Heart left ventricle (tissue), 16 donors: ENCODE results near the gene NFS1. TPM values are rescaled to one million over a fixed set of nuclear protein-coding genes. Genes with fewer than 3 reads are reported as not detected.

Experiments used
- ATAC-seq, 4 donors: fragments of 200-7000 bp; cut with Tn5 transposase; one replicate each; pipeline ENCODE4 v1.9.1; 2020 to 2022; ENCODE audit warnings: moderate library complexity in 4 of 4, mild to moderate bottlenecking in 3 of 4, moderate number of reproducible peaks in 1 of 4
- DNase-seq, 5 donors: peaks; one replicate each; pipeline ENCODE4 v3.0.0-alpha.2; 2020
- H3K27ac ChIP-seq, 12 donors: fragments of 200-600 bp; sonication (generic) in 4 of 12; one replicate each; pipeline versions ENCODE4 v1.5.0 to v1.8.0; 2016 to 2022; ENCODE audit warnings: mild to moderate bottlenecking in 2 of 12
- H3K27me3 ChIP-seq, 9 donors: fragments of 200-600 bp; sonication (generic) in 2 of 9; one replicate each; pipeline versions ENCODE4 v1.5.1 to v1.8.0; 2016 to 2022; ENCODE audit warnings: mild to moderate bottlenecking in 3 of 9
- H3K36me3 ChIP-seq, 9 donors: fragments of 200-600 bp; sonication (generic) in 2 of 9; one replicate each; pipeline versions ENCODE4 v1.5.0 to v1.8.0; 2018 to 2022; ENCODE audit warnings: mild to moderate bottlenecking in 2 of 9
- H3K4me1 ChIP-seq, 12 donors: fragments of 200-600 bp; sonication (generic) in 4 of 12; one replicate each; pipeline versions ENCODE4 v1.5.0 to v1.8.0; 2016 to 2022; ENCODE audit warnings: mild to moderate bottlenecking in 3 of 12
- H3K4me3 ChIP-seq, 12 donors: fragments of 200-600 bp; sonication (generic) in 4 of 12; one replicate each; pipeline versions ENCODE4 v1.5.0 to v1.8.0; 2017 to 2022; ENCODE audit warnings: mild to moderate bottlenecking in 9 of 12, moderate library complexity in 4 of 12
- H3K9me3 ChIP-seq, 12 donors: fragments of 200-600 bp; sonication (generic) in 4 of 12; one replicate each; pipeline versions ENCODE4 v1.5.0 to v1.8.0; 2016 to 2022; ENCODE audit warnings: mild to moderate bottlenecking in 1 of 12
- POLR2A ChIP-seq, 2 donors: fragments of 450-650 bp; IDR thresholded peaks; one replicate each; pipeline ENCODE4 v1.6.1; 2017; ENCODE audit warnings: antibody characterized with exemption in 2 of 2, mild to moderate bottlenecking in 2 of 2, moderate library complexity in 2 of 2
- WGBS, 4 donors: extraction: QIAGEN DNeasy Blood & Tissue Kit in 2 of 4; methylation state at CpG; one replicate each; pipeline versions ENCODE4 v1.1.5 to v1.1.7; 2013 to 2018; 5-methylcytosine and 5-hydroxymethylcytosine counted together
- intact Hi-C, 10 donors: fragments of 100-400 bp; cut with DNase I; formaldehyde crosslinking; loops; one replicate each; pipeline versions ENCODE4 v1.11.1 to v1.14.2; 2022
- polyA plus RNA-seq, 2 donors: library from polyadenylated mRNA; stranded (reverse); fragments of 200-250 nt; gene quantifications; one replicate each; pipeline ENCODE4 v1.2.3, GENCODE V29; 2013
- total RNA-seq, 9 donors: library from RNA; depleted of rRNA in 2 of 9; stranded (reverse); fragments of >200 nt in 2 of 9; fragmentation: NEBNext Ultra II Directional in 3 of 9; extraction: Animal tissue kit (Norgen Biotek cat#: 25700) in 3 of 9; gene quantifications; one replicate each; pipeline versions ENCODE4 v1.1.0 to v1.2.4, GENCODE V29; 2016 to 2023
- TF ChIP-seq, protein P1 (sequence below), 12 donors: fragments of 200-600 bp; sonication (generic) in 4 of 12; IDR thresholded peaks; one replicate each; pipeline versions ENCODE4 v1.5.0 to v1.8.0; 2018 to 2022; ENCODE audit warnings: antibody characterized with exemption in 12 of 12, mild to moderate bottlenecking in 5 of 12
- donor health status: ischemic (EF 13 %, LVEDD 7.1; RV severe dilation, severe dysfunction).
- donor health status: healthy with polysubstance abuse.
- donor health status: DM: no; HTN: yes; CAD: no.
- donor health status: DM: no; HTN: no; CAD: no.
- donor health status: ischemic (EF 25% LVEDD 6.9; RV normal size, moderate dysfunction).
- donor health status: ischemic (EF 25% LVEDD 5.7; RV mildly dilated, moderate dysfunction).
- donor health status: healthy.
- donor health status: DM: yes; HTN: yes; CAD: no.
- donor health status: ischemic (EF 35%, LVEDD 5.7; RV mildly dilated, moderate dysfunction).
- donor health status: nonischemic (EF 11% LVEDD 7.7; RV severe dilation, severe dysfunction).
- donor health status: DM: yes; HTN: yes; CAD: no.
- donor health status: PGD.
- donor health status: ischemic (EF 29% LVEDD 5.4; RV normal size, mild dysfunction).
- donor health status: nonischemic (EF 23%, LVEDD 6.1; RV moderate dilation, normal function).

NFS1 gene
- total and polyA plus RNA-seq, 11 donors: 27.4 to 67.5 (median 58.3) TPM

DNA sequence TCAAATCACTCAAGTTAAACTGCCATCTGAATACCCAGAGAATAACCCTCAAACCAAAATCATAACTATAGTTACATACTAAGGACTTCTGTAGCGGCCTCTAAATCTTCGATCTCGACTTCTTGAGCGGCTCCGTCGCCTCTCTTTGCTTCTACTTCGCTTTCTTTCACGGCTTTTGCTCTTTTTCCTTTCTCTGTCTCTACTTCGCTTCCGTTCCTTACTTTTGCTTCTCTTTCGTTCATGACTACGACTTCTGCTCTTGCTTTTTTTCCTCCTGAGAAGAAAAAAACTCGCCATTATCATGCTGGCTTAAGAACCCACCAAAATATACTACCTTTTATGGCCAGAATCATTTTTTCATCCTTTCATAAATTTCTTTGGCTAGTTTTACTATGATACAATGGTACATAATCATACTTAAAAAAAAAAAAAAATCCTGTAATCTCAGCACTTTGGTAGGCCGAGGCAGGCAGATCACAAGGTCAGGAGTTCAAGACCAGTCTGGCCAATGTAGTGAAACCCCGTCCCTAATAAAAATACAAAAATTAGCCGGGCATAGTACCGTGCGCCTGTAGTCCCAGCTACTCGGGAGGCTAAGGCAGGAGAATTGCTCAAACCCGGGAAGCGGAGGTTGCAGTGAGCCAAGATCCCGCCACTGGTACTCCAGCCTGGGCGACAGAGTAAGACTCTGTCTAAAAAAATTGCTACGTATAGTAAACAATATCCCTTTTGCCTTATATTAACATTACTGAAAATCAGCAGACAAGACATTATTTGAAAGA is 32.9 kb upstream of the NFS1 start:
- Histone ChIP-seq H3K27me3 (no peaks in the 10 kb centered on the region), H3K27ac (no peak overlapping the region), H3K36me3 (peaks cover 0 to 100% (median 100%) of the 10 kb centered on the region in 9 donors), H3K9me3 (no peaks in the 10 kb centered on the region), H3K4me3 (no peak overlapping the region), H3K4me1 (peaks cover 22 to 84% (median 72%) of the 10 kb centered on the region in 12 donors)
- DNase-seq (no peak), ATAC-seq (no peak)
- intact Hi-C loops: loop anchor here in 4 of 10 donors (1.0 to 10.0 kb wide), 2 partner anchors 19 to 153 kb away; no protein-coding TSS in a partner anchor
- no peak for TF ChIP-seq POLR2A (IDR thresholded peaks at IDR 0.05)
- TF ChIP-seq, protein P1, sequence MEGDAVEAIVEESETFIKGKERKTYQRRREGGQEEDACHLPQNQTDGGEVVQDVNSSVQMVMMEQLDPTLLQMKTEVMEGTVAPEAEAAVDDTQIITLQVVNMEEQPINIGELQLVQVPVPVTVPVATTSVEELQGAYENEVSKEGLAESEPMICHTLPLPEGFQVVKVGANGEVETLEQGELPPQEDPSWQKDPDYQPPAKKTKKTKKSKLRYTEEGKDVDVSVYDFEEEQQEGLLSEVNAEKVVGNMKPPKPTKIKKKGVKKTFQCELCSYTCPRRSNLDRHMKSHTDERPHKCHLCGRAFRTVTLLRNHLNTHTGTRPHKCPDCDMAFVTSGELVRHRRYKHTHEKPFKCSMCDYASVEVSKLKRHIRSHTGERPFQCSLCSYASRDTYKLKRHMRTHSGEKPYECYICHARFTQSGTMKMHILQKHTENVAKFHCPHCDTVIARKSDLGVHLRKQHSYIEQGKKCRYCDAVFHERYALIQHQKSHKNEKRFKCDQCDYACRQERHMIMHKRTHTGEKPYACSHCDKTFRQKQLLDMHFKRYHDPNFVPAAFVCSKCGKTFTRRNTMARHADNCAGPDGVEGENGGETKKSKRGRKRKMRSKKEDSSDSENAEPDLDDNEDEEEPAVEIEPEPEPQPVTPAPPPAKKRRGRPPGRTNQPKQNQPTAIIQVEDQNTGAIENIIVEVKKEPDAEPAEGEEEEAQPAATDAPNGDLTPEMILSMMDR (IDR thresholded peaks at IDR 0.05): no peak
- WGBS, 4 donors: 76 to 87% (median 81%) methylated on average over 24 of the region's 24 CpGs

DNA sequence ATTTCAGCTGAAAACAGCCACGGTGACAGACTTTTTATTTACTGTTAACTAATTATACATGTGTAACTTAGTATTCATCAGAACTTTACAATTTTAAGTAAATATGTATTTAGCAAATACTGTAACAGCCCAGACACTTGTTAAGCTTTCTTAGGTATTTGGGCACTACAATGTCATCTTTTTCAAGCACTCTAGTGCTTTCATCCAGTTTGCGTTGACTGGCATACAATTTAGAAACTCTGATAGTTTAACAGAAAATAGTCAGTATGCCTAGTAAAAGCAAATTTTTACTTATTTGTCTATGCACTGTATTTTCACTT is 32.3 kb upstream of the NFS1 start:
- intact Hi-C loops: loop anchor here in 3 of 10 donors (10.0 kb wide), 1 partner anchor 153 kb away; no protein-coding TSS in a partner anchor
- WGBS, 4 donors: 48 to 58% (median 54%) methylated on average over 2 of the region's 2 CpGs
- no peaks in the 10 kb centered on the region for H3K9me3 ChIP-seq
- H3K4me1 ChIP-seq: peaks cover 21 to 80% (median 69%) of the 10 kb centered on the region in 12 donors
- H3K4me3 ChIP-seq: no peak overlapping the region
- H3K36me3 ChIP-seq: peaks cover 0 to 100% (median 100%) of the 10 kb centered on the region in 9 donors
- TF ChIP-seq, protein P1 (IDR thresholded peaks at IDR 0.05): no peak
- TF ChIP-seq POLR2A (IDR thresholded peaks at IDR 0.05): no peak
- H3K27ac ChIP-seq: no peak overlapping the region
- DNase-seq (no peak), ATAC-seq (no peak)
- no peaks in the 10 kb centered on the region for H3K27me3 ChIP-seq

DNA sequence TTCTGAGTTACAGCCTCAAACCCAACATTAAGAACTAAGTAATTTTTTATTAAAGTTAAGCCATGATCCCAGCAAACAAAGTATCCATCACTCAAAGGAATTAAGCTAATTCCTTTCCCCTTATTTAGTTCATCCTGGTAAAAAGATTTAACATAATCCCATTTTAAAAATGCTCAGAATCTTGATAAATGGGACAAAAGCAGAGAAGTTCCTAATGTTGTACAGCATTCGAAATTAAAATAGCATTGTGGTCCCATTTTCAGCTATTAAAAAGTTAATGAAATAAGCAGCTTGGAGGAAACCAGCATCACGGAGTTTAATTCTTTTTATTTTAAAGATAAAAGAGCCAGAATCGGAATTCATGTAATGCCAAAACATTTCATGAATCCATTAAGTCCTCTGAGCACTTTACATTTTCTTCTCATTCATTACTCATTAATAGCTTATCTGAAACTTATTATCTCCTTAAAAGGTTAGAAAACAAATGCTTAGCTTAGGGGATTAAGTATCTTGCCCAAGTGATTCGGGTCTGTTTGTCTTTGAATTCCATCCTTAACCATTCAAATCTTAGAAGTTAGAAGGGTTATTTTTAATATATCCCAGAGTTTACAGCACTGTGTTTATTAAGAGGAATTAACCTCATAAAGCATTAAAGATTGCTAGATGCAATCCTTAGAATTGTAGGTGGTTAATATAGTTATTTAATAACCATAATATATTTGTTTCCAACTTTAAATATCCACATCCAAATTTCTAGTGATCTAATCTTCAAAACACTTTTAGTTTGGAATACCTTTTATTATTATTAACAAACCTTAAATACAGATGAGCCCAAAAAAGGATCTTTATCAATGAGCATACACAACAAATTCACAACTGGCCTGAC is 31.7 kb upstream of the NFS1 start:
- Histone ChIP-seq H3K27ac (no peak overlapping the region), H3K36me3 (peaks cover 0 to 100% (median 100%) of the 10 kb centered on the region in 9 donors), H3K27me3 (no peaks in the 10 kb centered on the region), H3K4me1 (peaks cover 15 to 74% (median 63%) of the 10 kb centered on the region in 12 donors), H3K9me3 (no peaks in the 10 kb centered on the region), H3K4me3 (no peak overlapping the region)
- DNase-seq (no peak), ATAC-seq (no peak)
- intact Hi-C loops: loop anchor here in 3 of 10 donors (10.0 kb wide), 1 partner anchor 154 kb away; no protein-coding TSS in a partner anchor
- WGBS, 4 donors: 28 to 47% (median 29%) methylated on average over 4 of the region's 4 CpGs
- TF ChIP-seq, protein P1 (IDR thresholded peaks at IDR 0.05): no peak
- no peak for TF ChIP-seq POLR2A (IDR thresholded peaks at IDR 0.05)
